HepG2 (cell line): ENCODE results near the gene GTF2B. TPM values are rescaled to one million over a fixed set of nuclear protein-coding genes. Genes with fewer than 3 reads are reported as not detected.

Experiments
- ATF2 ChIP-seq: sonication (generic); formaldehyde crosslinking; IDR thresholded peaks from 2 replicates; pipeline ENCODE4 v1.4.0; 2020; ENCODE audit warnings: missing genetic modification reagents
- HIVEP1 ChIP-seq: sonication (generic); formaldehyde crosslinking; IDR thresholded peaks from 2 replicates; pipeline ENCODE4 v1.4.0; 2020; ENCODE audit warnings: mild to moderate bottlenecking, missing genetic modification reagents
- JDP2 ChIP-seq: sonication (generic); formaldehyde crosslinking; IDR thresholded peaks from 2 replicates; pipeline ENCODE4 v1.8.1; 2022; ENCODE audit warnings: missing genetic modification reagents, borderline replicate concordance
- MTA1 ChIP-seq: sonication (generic); formaldehyde crosslinking; IDR thresholded peaks from 2 replicates; pipeline ENCODE4 v1.4.0; 2020; ENCODE audit warnings: missing genetic modification reagents, mild to moderate bottlenecking, borderline replicate concordance
- NRL ChIP-seq: sonication (generic); formaldehyde crosslinking; IDR thresholded peaks from 2 replicates; pipeline ENCODE4 v1.5.0; 2020; ENCODE audit warnings: missing genetic modification reagents, mild to moderate bottlenecking, moderate library complexity, borderline replicate concordance
- RARA ChIP-seq: IDR thresholded peaks from 2 replicates; pipeline ENCODE4 v1.6.1; 2016; ENCODE audit warnings: missing genetic modification reagents, missing compliant biosample characterization
- U2AF2 ChIP-seq: fragments of 200-400 bp; formaldehyde crosslinking; IDR thresholded peaks from 2 replicates; pipeline ENCODE4 v1.6.1; 2017; ENCODE audit warnings: low read depth, mild to moderate bottlenecking, low read length
- ZNF207 ChIP-seq: fragments of 450-650 bp; IDR thresholded peaks from 2 replicates; pipeline ENCODE4 v1.6.1; 2016; ENCODE audit warnings: antibody characterized with exemption, borderline replicate concordance
- ZNF556 ChIP-seq: sonication (generic); formaldehyde crosslinking; IDR thresholded peaks from 2 replicates; pipeline ENCODE4 v1.4.0; 2020; ENCODE audit warnings: mild to moderate bottlenecking, missing genetic modification reagents, borderline replicate concordance
- ZNF883 ChIP-seq: sonication (generic); formaldehyde crosslinking; IDR thresholded peaks from 2 replicates; pipeline ENCODE4 v1.5.1; 2020; ENCODE audit warnings: mild to moderate bottlenecking, missing genetic modification reagents; ENCODE audit errors: not compliant biosample characterization
- ZZZ3 ChIP-seq: sonication (generic); formaldehyde crosslinking; IDR thresholded peaks from 2 replicates; pipeline ENCODE4 v1.4.0; 2020; ENCODE audit warnings: missing genetic modification reagents, mild to moderate bottlenecking, borderline replicate concordance
- polyA plus RNA-seq, 8 experiments: library from polyadenylated mRNA; depleted of rRNA in 3 of 8; stranded (reverse) in 7 of 8; unstranded in 1 of 8; fragments of >200 nt; fragmentation: Illumina TruSeq in 4 of 8; extraction: Trizol in 4 of 8; gene quantifications; 2 replicates each; pipeline versions ENCODE4 v1.2.1 to v1.2.3, GENCODE V29; 2011 to 2016; ENCODE audit warnings: low read depth in 4 of 8, missing spikeins in 1 of 8, mixed read lengths in 1 of 8; ENCODE audit not compliant: insufficient read depth in 1 of 8
- total RNA-seq, 5 experiments: library from RNA; depleted of rRNA; stranded (reverse); fragments of >200 nt; fragmentation: Illumina TruSeq; extraction: Trizol; gene quantifications; 2 replicates each; pipeline ENCODE4 v1.2.3, GENCODE V29; 2016; ENCODE audit warnings: low read depth in 1 of 5
- TF ChIP-seq, protein P1 (sequence below): sonication (generic); formaldehyde crosslinking; IDR thresholded peaks from 2 replicates; pipeline ENCODE4 v1.4.0; 2020; ENCODE audit warnings: missing genetic modification reagents
- TF ChIP-seq, protein P2 (sequence below): sonication (generic); formaldehyde crosslinking; IDR thresholded peaks from 2 replicates; pipeline ENCODE4 v1.4.0; 2020; ENCODE audit warnings: mild to moderate bottlenecking, missing genetic modification reagents
- TF ChIP-seq, protein P3 (sequence below): sonication (generic); formaldehyde crosslinking; IDR thresholded peaks from 2 replicates; pipeline ENCODE4 v1.8.1; 2023; ENCODE audit warnings: mild to moderate bottlenecking, inconsistent platforms, moderate library complexity, missing genetic modification reagents, borderline replicate concordance
- TF ChIP-seq, protein P4 (sequence below): sonication (generic); formaldehyde crosslinking; IDR thresholded peaks from 2 replicates; pipeline ENCODE4 v1.4.0; 2020; ENCODE audit warnings: missing genetic modification reagents
- TF ChIP-seq, protein P5 (sequence below): IDR thresholded peaks from 2 replicates; pipeline ENCODE4 v1.6.1; 2012; ENCODE audit warnings: low read depth, low read length, improper control_type of control experiment

The GTF2B gene
- total and polyA plus RNA-seq, 2 of the 13 experiments (the other 11 are each of a cell fraction or from before 2014, with no cell fraction given), result 31.5 to 43.4 TPM

GRCh38 chr1:88920845-88921244, 29.5 kb upstream of the GTF2B start (continued):
- TF ChIP-seq, protein P1, sequence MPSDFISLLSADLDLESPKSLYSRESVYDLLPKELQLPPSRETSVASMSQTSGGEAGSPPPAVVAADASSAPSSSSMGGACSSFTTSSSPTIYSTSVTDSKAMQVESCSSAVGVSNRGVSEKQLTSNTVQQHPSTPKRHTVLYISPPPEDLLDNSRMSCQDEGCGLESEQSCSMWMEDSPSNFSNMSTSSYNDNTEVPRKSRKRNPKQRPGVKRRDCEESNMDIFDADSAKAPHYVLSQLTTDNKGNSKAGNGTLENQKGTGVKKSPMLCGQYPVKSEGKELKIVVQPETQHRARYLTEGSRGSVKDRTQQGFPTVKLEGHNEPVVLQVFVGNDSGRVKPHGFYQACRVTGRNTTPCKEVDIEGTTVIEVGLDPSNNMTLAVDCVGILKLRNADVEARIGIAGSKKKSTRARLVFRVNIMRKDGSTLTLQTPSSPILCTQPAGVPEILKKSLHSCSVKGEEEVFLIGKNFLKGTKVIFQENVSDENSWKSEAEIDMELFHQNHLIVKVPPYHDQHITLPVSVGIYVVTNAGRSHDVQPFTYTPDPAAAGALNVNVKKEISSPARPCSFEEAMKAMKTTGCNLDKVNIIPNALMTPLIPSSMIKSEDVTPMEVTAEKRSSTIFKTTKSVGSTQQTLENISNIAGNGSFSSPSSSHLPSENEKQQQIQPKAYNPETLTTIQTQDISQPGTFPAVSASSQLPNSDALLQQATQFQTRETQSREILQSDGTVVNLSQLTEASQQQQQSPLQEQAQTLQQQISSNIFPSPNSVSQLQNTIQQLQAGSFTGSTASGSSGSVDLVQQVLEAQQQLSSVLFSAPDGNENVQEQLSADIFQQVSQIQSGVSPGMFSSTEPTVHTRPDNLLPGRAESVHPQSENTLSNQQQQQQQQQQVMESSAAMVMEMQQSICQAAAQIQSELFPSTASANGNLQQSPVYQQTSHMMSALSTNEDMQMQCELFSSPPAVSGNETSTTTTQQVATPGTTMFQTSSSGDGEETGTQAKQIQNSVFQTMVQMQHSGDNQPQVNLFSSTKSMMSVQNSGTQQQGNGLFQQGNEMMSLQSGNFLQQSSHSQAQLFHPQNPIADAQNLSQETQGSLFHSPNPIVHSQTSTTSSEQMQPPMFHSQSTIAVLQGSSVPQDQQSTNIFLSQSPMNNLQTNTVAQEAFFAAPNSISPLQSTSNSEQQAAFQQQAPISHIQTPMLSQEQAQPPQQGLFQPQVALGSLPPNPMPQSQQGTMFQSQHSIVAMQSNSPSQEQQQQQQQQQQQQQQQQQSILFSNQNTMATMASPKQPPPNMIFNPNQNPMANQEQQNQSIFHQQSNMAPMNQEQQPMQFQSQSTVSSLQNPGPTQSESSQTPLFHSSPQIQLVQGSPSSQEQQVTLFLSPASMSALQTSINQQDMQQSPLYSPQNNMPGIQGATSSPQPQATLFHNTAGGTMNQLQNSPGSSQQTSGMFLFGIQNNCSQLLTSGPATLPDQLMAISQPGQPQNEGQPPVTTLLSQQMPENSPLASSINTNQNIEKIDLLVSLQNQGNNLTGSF, result no peak
- TF ChIP-seq, protein P2, sequence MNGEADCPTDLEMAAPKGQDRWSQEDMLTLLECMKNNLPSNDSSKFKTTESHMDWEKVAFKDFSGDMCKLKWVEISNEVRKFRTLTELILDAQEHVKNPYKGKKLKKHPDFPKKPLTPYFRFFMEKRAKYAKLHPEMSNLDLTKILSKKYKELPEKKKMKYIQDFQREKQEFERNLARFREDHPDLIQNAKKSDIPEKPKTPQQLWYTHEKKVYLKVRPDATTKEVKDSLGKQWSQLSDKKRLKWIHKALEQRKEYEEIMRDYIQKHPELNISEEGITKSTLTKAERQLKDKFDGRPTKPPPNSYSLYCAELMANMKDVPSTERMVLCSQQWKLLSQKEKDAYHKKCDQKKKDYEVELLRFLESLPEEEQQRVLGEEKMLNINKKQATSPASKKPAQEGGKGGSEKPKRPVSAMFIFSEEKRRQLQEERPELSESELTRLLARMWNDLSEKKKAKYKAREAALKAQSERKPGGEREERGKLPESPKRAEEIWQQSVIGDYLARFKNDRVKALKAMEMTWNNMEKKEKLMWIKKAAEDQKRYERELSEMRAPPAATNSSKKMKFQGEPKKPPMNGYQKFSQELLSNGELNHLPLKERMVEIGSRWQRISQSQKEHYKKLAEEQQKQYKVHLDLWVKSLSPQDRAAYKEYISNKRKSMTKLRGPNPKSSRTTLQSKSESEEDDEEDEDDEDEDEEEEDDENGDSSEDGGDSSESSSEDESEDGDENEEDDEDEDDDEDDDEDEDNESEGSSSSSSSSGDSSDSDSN (CRISPR knock-in tag), result no peak
- no peak for TF ChIP-seq ZNF556 (CRISPR knock-in tag)
- TF ChIP-seq U2AF2, result no peak
- no peak for TF ChIP-seq MTA1
- TF ChIP-seq, protein P3, sequence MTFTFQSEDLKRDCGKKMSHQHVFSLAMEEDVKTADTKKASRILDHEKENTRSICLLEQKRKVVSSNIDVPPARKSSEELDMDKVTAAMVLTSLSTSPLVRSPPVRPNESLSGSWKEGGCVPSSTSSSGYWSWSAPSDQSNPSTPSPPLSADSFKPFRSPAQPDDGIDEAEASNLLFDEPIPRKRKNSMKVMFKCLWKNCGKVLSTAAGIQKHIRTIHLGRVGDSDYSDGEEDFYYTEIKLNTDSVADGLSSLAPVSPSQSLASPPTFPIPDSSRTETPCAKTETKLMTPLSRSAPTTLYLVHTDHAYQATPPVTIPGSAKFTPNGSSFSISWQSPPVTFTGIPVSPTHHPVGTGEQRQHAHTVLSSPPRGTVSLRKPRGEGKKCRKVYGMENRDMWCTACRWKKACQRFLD, result no peak
- TF ChIP-seq ZNF883, result no peak
- TF ChIP-seq HIVEP1, result no peak
- 0 out of 2 replicates have a peak, but pooled peaks have one; percentile 20 for TF ChIP-seq RARA
- TF ChIP-seq NRL (CRISPR knock-in tag), result no peak
- no peak for TF ChIP-seq JDP2
- TF ChIP-seq, protein P4, sequence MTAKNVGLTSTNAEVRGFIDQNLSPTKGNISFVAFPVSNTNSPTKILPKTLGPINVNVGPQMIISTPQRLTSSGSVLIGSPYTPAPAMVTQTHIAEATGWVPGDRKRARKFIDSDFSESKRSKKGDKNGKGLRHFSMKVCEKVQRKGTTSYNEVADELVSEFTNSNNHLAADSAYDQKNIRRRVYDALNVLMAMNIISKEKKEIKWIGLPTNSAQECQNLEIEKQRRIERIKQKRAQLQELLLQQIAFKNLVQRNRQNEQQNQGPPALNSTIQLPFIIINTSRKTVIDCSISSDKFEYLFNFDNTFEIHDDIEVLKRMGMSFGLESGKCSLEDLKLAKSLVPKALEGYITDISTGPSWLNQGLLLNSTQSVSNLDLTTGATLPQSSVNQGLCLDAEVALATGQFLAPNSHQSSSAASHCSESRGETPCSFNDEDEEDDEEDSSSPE, result no peak
- TF ChIP-seq, protein P5, sequence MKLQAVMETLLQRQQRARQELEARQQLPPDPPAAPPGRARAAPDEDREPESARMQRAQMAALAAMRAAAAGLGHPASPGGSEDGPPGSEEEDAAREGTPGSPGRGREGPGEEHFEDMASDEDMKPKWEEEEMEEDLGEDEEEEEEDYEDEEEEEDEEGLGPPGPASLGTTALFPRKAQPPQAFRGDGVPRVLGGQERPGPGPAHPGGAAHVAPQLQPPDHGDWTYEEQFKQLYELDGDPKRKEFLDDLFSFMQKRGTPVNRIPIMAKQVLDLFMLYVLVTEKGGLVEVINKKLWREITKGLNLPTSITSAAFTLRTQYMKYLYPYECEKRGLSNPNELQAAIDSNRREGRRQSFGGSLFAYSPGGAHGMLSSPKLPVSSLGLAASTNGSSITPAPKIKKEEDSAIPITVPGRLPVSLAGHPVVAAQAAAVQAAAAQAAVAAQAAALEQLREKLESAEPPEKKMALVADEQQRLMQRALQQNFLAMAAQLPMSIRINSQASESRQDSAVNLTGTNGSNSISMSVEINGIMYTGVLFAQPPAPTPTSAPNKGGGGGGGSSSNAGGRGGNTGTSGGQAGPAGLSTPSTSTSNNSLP, result peak; percentile 70; the same call in 1 of the 2 replicates
- TF ChIP-seq ZNF207, result no peak
- TF ChIP-seq ATF2 (CRISPR knock-in tag), result no peak
- TF ChIP-seq ZZZ3, result no peak
